AG10803 (cell line): ENCODE measurements around the gene RASAL2.
A peak's percentile ranks its signal among the peaks of the same experiment; 100 is the strongest.
"Not testable (repeated sequence)": the region's sequence is repeated elsewhere in the genome, so short reads cannot be mapped to it uniquely, and the experiment has no call there.

Source experiments
- DNase-seq: peaks from one replicate; pipeline ENCODE4 v3.0.0; 2010; ENCODE audit warnings: low read depth
- H3K4me3 ChIP-seq: 2 replicates; pipeline ENCODE4 v1.5.1; 2011; ENCODE audit warnings: mild to moderate bottlenecking, low read length, control low read depth
- TF ChIP-seq, protein P1 (sequence below): conservative IDR thresholded peaks from 2 replicates; pipeline ENCODE4 v1.5.1; 2011; ENCODE audit warnings: mild to moderate bottlenecking, low read length, control low read depth, inconsistent platforms

Gene RASAL2

DNA sequence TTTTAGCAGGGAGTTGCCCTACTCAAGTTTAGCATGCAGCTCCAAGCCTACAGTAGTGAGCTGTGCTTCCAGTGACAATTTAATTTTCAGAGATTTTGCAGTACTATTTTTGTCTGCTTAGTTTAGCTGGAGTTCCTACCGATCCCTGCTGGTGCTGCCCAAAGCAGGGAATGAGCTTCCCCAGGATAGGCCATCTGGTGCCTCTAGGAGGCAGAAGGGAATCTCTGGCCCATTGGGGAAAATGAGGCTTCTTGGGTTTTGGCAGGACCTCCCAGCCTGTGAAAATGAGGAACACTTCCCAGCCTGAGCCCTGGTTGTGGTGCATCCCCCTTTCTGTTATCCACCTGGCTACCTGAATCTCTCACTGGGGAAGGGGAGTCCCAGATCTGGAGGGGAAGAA is 149.2 kb downstream of the RASAL2 start:
- H3K4me3 ChIP-seq = no peak overlapping the region
- DNase-seq = no peak
- TF ChIP-seq, protein P1, sequence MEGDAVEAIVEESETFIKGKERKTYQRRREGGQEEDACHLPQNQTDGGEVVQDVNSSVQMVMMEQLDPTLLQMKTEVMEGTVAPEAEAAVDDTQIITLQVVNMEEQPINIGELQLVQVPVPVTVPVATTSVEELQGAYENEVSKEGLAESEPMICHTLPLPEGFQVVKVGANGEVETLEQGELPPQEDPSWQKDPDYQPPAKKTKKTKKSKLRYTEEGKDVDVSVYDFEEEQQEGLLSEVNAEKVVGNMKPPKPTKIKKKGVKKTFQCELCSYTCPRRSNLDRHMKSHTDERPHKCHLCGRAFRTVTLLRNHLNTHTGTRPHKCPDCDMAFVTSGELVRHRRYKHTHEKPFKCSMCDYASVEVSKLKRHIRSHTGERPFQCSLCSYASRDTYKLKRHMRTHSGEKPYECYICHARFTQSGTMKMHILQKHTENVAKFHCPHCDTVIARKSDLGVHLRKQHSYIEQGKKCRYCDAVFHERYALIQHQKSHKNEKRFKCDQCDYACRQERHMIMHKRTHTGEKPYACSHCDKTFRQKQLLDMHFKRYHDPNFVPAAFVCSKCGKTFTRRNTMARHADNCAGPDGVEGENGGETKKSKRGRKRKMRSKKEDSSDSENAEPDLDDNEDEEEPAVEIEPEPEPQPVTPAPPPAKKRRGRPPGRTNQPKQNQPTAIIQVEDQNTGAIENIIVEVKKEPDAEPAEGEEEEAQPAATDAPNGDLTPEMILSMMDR = no peak

DNA sequence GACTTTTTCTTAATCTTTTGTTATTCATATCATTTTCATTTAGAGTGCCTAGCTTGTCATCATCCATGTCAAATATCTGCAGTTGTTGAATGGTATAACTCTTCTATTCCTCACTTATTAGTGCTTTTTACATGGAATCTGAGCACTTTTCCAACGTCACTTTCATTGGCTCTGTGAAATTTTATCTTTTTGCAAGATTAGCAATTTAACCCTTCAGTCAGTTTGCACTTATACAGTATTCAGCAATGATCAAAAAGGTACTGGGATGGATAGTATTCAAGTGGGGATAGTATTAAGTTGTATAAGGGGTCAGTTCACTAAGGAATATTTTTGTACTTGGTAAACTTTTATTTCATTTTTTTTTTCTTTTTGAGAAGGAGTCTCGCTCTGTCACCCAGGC is 150.0 kb downstream of the RASAL2 start:
- no peak overlapping the region for H3K4me3 ChIP-seq
- TF ChIP-seq, protein P1 = no peak
- no peak for DNase-seq

DNA sequence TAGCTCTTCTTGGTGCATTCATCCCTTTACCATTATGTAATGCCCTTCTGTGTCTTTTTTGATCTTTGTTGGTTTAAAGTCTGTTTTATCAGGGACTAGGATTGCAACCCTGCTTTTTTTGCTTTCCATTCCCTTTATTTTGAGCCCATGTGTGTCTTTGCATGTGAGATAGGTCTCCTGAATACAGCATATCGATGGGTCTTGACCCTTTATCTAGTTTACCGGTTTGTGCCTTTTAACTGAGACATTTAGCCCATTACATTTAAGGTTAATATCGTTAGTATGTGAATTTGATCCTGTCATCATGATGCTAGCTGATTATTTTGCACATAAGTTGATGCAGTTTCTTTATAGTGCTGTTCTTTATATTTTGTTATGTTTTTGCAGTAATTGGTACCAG is 154.4 kb downstream of the RASAL2 start:
- not testable (repeated sequence) for H3K4me3 ChIP-seq, DNase-seq

DNA sequence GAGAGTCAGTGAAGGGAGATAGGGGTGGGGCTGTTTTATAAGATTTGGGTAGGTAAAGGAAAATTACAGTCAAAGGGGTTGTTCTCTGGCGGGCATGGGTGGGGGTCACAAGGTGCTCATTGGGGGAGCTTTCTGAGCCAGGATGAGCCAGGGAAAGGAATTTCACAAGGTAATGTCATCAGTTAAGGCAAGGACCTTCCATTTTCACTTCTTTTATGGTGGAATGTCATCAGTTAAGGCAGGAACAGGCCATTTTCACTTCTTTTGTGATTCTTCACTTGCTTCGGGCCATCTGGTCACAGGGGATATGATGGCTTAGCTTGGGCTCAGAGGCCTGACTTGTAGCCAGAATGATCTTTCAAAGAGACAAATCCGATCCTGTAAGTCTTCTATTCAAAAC is 159.7 kb downstream of the RASAL2 start:
- not testable (repeated sequence) for H3K4me3 ChIP-seq, DNase-seq

DNA sequence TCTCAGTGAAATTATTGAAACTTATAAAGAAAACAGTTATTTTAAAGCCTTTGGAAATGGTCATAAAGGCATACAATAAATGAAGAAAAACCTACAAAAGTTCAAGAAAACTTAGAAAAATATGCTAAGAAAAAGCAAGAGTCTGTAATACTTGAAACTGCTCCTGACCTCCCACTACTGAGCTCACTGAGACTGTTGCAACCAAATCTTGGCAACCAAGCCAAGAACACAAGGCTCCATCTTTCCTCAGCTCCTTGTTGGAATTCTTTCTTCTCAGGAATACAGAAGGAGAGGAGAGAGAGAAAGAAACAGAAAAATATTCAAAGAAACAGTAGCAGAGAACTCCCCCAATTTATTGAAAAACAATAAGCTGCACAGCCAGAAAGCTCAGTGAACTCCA is 160.5 kb downstream of the RASAL2 start:
- DNase-seq = peak; percentile 24
- H3K4me3 ChIP-seq = no peak overlapping the region
- TF ChIP-seq, protein P1 = no peak

DNA sequence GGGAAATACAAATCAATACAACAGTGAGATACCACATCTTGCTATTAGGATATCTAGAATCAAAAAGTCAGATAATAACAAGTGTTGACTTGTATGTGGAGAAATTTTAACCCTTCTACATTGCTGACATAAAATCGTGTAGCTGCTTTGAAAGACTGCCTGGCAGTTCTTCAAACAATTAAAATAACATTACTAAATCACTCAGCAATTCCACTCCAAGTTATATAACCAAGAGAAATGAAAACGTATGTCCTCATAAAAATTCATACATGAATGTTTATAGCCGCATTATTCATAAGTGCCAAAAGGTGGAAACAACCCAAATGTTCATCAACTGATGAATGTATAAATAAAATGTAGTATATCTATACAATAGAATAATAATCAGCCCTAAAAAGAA is 164.6 kb downstream of the RASAL2 start:
- TF ChIP-seq, protein P1 = no peak
- H3K4me3 ChIP-seq = no peak overlapping the region
- no peak for DNase-seq

DNA sequence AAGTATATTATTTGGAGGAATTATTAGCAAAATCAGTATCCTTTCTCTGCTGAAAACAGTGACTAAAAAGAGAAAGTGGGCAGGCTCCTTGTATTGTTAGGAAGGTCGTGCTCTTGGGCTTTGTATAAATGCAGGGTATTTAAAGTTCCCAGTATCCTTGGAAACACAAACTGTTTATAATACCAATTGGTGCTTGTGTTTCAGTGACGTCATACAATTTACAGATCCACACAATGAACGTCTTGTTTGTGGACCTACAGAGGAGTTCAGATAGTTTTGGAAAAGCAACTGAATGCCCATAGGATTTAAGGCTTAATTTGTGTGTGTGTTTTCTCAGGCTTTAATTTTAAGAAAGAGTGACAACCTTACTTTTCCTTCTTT is 168.2 kb downstream of the RASAL2 start:
- H3K4me3 ChIP-seq = no peak overlapping the region
- DNase-seq = peak; percentile 57
- TF ChIP-seq, protein P1 = no peak

DNA sequence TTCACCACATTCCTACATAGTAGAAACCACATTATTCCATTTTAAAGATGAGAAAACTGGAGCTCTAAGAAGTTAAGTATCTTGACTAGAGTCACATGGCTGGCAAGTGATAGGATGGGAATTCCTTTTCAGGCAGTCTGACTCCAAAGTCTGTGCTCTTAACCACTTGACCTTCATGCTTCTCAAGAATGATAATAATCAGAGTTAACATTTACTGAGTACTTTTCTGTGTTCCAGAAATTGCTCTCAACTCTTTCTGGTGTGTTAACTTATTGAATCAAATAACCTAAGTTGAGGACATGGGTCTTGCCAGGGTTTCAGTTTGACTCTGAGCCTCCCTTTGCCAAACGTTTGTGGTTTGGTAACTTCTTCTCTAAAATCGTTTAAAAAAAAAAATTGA is 169.4 kb downstream of the RASAL2 start:
- no peak overlapping the region for H3K4me3 ChIP-seq
- peak; percentile 47 for DNase-seq
- TF ChIP-seq, protein P1 = no peak
